ENCODE data around the gene LIMK2.
A peak's percentile ranks its signal among the peaks of the same experiment; 100 is the strongest.
"Not testable (repeated sequence)": the region's sequence is repeated elsewhere in the genome, so short reads cannot be mapped to it uniquely, and the experiment has no call there.

Gene LIMK2

DNA sequence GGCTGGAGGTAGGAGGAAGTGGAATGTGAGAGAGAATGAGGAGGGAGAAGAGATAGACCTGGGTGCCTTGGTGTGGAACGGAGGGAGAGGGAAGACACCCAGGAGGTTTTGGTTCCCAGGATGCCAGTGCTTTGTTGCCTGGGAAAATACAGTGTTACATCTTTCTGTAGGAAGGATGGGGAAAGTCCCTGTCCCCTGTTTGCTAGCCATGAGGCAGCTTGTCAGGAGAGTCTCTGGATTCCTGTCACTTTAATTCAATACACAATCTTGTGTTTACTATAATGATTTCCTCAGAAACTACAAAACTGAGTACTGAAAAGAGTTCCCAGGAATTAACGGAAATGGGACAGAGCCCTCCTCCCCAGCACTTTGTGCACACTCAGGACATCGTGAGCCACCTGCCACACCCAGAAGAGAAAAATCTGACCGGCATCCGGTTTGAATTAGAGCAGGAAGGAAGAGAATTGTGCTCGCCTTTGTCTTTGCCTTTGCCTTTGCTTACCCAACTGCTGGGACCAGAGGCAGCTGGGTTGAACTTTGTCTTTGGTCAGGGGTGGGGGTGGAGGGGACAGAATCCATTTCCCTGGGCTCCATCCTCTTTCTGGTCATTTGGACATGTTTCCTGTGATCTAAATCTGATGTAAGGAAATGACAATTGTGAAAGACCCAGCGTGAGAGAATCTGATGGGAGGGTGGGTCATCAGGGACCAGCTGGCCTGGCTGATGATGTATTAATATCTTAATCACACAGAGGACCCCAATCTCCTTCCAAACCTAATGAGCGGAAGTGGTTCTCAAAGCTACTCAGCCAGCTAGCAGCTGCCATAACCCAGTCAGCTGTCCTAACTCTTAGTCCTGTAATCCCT, 1.3 kb upstream of the LIMK2 start:
- no peak for DNase-seq
- intact Hi-C loops (cut with DNase I), result loop anchor here (5.0 kb wide), 1 partner anchor 62 kb away; no protein-coding TSS in a partner anchor

- intact Hi-C loops (cut with DNase I), result loop anchor here (5.0 kb wide), 1 partner anchor 61 kb away; no protein-coding TSS in a partner anchor
- DNase-seq, result no peak
These were observed 626 bp upstream of the LIMK2 start for GRCh38 chr22:31211482-31211861.

GRCh38 chr22:31212783-31213629, 908 bp downstream of the LIMK2 start:
- intact Hi-C loops (cut with DNase I), result loop anchor here (5.0 kb wide), 1 partner anchor 59 kb away; no protein-coding TSS in a partner anchor
- DNase-seq, result no peak

GRCh38 chr22:31215018-31215535, 3.0 kb downstream of the LIMK2 start:
- intact Hi-C loops (cut with DNase I), result no loop called here

GRCh38 chr22:31218565-31219262, 6.6 kb downstream of the LIMK2 start:
- intact Hi-C loops (cut with DNase I), result no loop called here
- no peak for DNase-seq

More at GRCh38 chr22:31215018-31215535, 3.0 kb downstream of the LIMK2 start:
- no peak for DNase-seq

GRCh38 chr22:31221084-31221483, 9.0 kb downstream of the LIMK2 start:
- DNase-seq, result no peak
- intact Hi-C loops (cut with DNase I), result no loop called here

GRCh38 chr22:31222736-31223135, 10.6 kb downstream of the LIMK2 start:
- DNase-seq, result no peak
- intact Hi-C loops (cut with DNase I), result no loop called here

DNA sequence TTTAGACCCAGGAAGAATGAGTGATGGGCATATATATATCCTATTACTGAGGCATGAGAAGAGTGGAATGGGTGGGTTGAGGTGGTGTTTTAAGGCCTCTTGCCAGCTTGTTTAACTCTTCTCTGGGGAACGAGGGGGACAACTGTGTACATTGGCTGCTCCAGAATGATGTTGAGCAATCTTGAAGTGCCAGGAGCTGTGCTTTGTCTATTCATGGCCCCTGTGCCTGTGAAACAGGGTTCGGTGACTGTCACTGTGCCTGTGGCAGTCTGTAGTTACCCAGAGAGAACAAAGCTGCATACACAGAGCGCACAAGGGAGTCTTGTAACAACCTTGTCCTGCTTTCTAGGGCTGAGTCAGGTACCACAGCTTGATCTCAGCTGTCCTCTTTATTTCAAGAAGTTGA, 11.7 kb downstream of the LIMK2 start:
- intact Hi-C loops (cut with DNase I), result no loop called here
- peak in 1 of 10 donors; percentile 21 for DNase-seq

DNA sequence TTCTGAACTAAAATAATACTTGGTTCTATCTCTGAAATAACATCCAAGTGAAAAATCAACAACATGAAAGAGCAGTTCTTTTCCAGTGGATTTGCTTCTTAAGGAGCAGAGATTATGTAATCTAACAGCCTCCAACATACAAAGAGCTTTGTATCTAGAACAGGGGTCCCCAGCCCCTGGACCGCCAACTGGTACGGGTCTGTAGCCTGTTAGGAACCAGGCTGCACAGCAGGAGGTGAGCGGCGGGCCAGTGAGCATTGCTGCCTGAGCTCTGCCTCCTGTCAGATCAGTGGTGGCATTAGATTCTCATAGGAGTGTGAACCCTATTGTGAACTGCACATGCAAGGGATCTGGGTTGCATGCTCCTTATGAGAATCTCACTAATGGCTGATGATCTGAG, 12.6 kb downstream of the LIMK2 start:
- DNase-seq; intact Hi-C loops (cut with DNase I): not testable (repeated sequence)

- DNase-seq, result no peak
- intact Hi-C loops (cut with DNase I), result no loop called here
These were observed 15.1 kb downstream of the LIMK2 start for GRCh38 chr22:31227186-31227585.

GRCh38 chr22:31229402-31230079, 17.4 kb downstream of the LIMK2 start:
- peak in 2 of 10 donors; percentile 17 to 28 for DNase-seq
- intact Hi-C loops (cut with DNase I), result loop anchor here (10.0 kb wide), 2 partner anchors 145 to 285 kb away; partner anchors contain the start of gene SMTN

DNA sequence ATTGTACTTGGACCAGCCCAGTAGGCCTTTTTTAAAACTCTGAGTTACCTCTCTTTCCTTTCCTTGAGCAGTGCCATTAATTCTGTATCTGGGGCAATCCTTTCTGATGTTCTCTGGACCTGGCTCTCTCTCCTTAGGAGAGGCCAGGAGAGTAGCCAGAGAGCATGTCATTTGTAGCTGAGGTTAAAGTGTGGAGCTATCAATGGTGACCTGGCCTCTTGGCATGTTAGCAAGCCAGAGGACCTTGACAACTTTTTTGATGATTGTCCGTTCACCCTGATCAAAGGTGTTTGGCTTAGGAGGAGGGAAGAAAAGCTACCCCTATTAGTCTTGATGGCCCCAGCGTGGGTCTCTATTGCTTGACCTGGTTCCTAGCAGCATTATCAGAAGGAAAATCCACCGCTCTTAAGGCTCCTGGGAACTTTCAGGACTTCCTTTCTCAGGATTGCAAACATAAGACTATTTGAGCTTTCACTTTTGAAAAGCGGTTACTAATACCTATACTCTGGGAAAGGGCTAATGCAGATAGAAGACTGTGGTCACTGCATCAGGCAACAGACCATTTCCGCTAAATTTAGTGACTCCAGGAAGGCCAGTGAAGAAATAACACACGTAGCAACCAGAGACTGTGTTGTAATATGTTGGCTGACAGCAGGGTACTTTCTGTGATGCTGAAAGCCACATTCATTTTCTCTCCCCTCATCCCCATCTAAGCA, 18.2 kb downstream of the LIMK2 start:
- DNase-seq, result no peak
- intact Hi-C loops (cut with DNase I), result loop anchor here (10.0 kb wide), 2 partner anchors 146 to 286 kb away; partner anchors contain the start of gene SMTN

GRCh38 chr22:31230871-31231621, 18.9 kb downstream of the LIMK2 start:
- peak in 4 of 10 donors; percentile 21 to 50 (median 48) for DNase-seq
- intact Hi-C loops (cut with DNase I), result loop anchor here (10.0 kb wide), 2 partner anchors 146 to 286 kb away; partner anchors contain the start of gene SMTN

GRCh38 chr22:31233001-31233400, 20.9 kb downstream of the LIMK2 start:
- DNase-seq, result no peak

DNA sequence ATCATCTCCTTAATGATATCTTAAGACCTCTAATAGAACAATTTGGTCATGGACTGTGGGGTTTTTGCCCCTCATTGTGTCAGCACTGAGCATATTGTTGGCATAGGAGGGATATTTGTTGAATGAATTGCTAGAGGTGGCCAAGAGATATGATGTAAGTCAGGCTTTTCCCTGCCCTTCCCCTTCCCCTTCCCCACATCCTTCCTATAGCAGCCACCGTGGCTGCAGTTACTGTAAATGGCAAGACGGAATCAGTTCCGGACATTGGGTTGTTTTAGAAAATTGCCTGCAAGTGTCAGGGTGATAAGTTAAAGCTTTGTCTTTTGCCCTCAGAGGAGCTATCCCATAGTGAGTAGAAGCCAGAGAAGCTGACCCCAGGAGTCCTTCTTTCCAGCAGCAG, 23.0 kb downstream of the LIMK2 start:
- intact Hi-C loops (cut with DNase I), result loop anchor here (10.0 kb wide), 2 partner anchors 150 to 290 kb away; partner anchors contain the start of gene SMTN

More at GRCh38 chr22:31233001-31233400, 20.9 kb downstream of the LIMK2 start:
- intact Hi-C loops (cut with DNase I), result loop anchor here (10.0 kb wide), 2 partner anchors 148 to 288 kb away; partner anchors contain the start of gene SMTN

GRCh38 chr22:31236044-31236443, 23.9 kb downstream of the LIMK2 start:
- intact Hi-C loops (cut with DNase I), result loop anchor here (10.0 kb wide), 2 partner anchors 151 to 291 kb away; partner anchors contain the start of gene SMTN

More for the DNA sequence above, 23.0 kb downstream of the LIMK2 start:
- DNase-seq, result no peak

DNA sequence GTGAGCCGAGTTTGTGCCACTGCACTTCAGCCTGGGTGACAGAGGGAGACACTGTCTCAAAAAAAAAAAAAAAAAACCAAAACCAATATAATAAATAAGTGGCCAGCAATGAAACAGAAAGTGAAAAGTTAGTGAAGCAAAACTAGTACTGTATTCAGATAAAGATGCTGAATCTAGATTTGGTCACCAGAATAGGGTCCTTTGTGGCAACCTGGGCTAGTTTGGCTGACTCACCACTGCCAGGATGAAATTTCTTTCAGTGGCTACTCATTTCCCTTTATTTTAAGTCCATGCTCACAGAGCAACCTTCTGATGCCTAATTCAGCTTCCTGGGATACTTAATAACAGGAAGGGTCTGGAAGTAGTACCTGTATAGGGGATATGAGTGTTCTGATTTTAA, 26.0 kb downstream of the LIMK2 start:
- intact Hi-C loops (cut with DNase I), result loop anchor here (10.0 kb wide), 2 partner anchors 153 to 293 kb away; partner anchors contain the start of gene SMTN
- no peak for DNase-seq

More at GRCh38 chr22:31236044-31236443, 23.9 kb downstream of the LIMK2 start:
- not testable (repeated sequence) for DNase-seq
